K562 (cell line): Measurements from ENCODE around the gene CREG2. TPM values are rescaled to one million over a fixed set of nuclear protein-coding genes. Genes with fewer than 3 reads are reported as not detected.

Experiments
- CHD1 ChIP-seq: fragments of 200-600 bp; sonication (generic); IDR thresholded peaks from one replicate; pipeline ENCODE4 v1.6.1; 2012; ENCODE audit warnings: mild to moderate bottlenecking, moderate library complexity, low read length, inconsistent platforms
- E2F1 ChIP-seq: sonication (generic); formaldehyde crosslinking; IDR thresholded peaks from 2 replicates; pipeline ENCODE4 v1.8.1; 2023; ENCODE audit warnings: mild to moderate bottlenecking, missing genetic modification reagents, moderate library complexity
- KAT8 ChIP-seq: fragments of 450-650 bp; IDR thresholded peaks from 2 replicates; pipeline ENCODE4 v1.6.1; 2016; ENCODE audit warnings: low read depth, mild to moderate bottlenecking
- MLLT1 ChIP-seq, 2 experiments: fragments of 450-650 bp; IDR thresholded peaks; 2 replicates each; pipeline ENCODE4 v1.6.1; 2016
- TAF7 ChIP-seq: fragments of 450-650 bp; IDR thresholded peaks from 2 replicates; pipeline ENCODE4 v1.6.1; 2016; ENCODE audit warnings: missing genetic modification characterization, missing compliant biosample characterization
- THAP7 ChIP-seq: fragments of 250-450 bp; sonication (Bioruptor Pico); IDR thresholded peaks from 2 replicates; pipeline ENCODE4 v1.5.0; 2021
- ZNF217 ChIP-seq: sonication (generic); formaldehyde crosslinking; IDR thresholded peaks from 2 replicates; pipeline ENCODE4 v1.8.0; 2022; ENCODE audit warnings: mild to moderate bottlenecking, missing genetic modification reagents
- ZNF76 ChIP-seq: fragments of 250-450 bp; sonication (Bioruptor Pico); IDR thresholded peaks from 2 replicates; pipeline ENCODE4 v1.4.0; 2020; ENCODE audit warnings: mild to moderate bottlenecking, moderate library complexity, borderline replicate concordance
- ZZZ3 ChIP-seq: fragments of 450-650 bp; IDR thresholded peaks from 2 replicates; pipeline ENCODE4 v1.6.1; 2016; ENCODE audit warnings: antibody characterized with exemption, mild to moderate bottlenecking, moderate library complexity
- polyA plus RNA-seq, 8 experiments: library from polyadenylated mRNA; depleted of rRNA in 4 of 8; stranded (reverse) in 5 of 8; unstranded in 3 of 8; fragments of >200 nt; fragmentation: Nextera tagmentation in 2 of 8; fragmentation: Illumina TruSeq in 1 of 8; extraction: Ambion mirVana in 2 of 8; extraction: Trizol in 1 of 8; gene quantifications; 2 replicates each; pipeline versions ENCODE4 v1.2.1 to v1.2.3, GENCODE V29; 2011 to 2014; ENCODE audit warnings: inconsistent platforms in 1 of 8, missing spikeins in 1 of 8
- total RNA-seq, 7 experiments: library from RNA; depleted of rRNA in 6 of 7; stranded (reverse); fragments of >200 nt in 6 of 7; fragmentation: Illumina TruSeq in 2 of 7; extraction: Trizol in 2 of 7; gene quantifications; 2 replicates each; pipeline versions ENCODE4 v1.2.1 to v1.2.3, GENCODE V29; 2011 to 2021; ENCODE audit warnings: low replicate concordance in 1 of 7

The CREG2 gene
- total and polyA plus RNA-seq, 9 of the 15 experiments (the other 6 are each of a cell fraction or from before 2014, with no cell fraction given), result not detected

- TF ChIP-seq ZNF76 (CRISPR knock-in tag), result no peak
- no peak for TF ChIP-seq TAF7 (tag)
- no peak for TF ChIP-seq ZZZ3
- TF ChIP-seq E2F1 (CRISPR knock-in tag), result no peak
- no peak for TF ChIP-seq MLLT1 (IDR thresholded peaks at IDR 0.05)
- no peak for TF ChIP-seq ZNF217 (CRISPR knock-in tag)
- no peak for TF ChIP-seq THAP7 (CRISPR knock-in tag)
- no peak for TF ChIP-seq CHD1
- TF ChIP-seq KAT8, result no peak
These were observed 24.5 kb downstream of the CREG2 start (continued) for GRCh38 chr2:101362777-101363176.
